GM12878 (cell line): ENCODE measurements around the gene SYCP3. TPM values are rescaled to one million over a fixed set of nuclear protein-coding genes. Genes with fewer than 3 reads are reported as not detected.

Experiments used
- ATAC-seq: fragments of 200-7000 bp; cut with Tn5 transposase; 3 replicates; pipeline ENCODE4 v1.9.1; 2020; ENCODE audit warnings: mild to moderate bottlenecking, moderate library complexity
- BruUV-seq: library from RNA; stranded (reverse); fragments of 400-500 nt; replicated peaks from 2 replicates; lab custom pipeline; 2021; lab: Mats Ljungman, UMichigan
- CTCF ChIA-PET: fragments of 300-600 bp; sonication (Branson Sonifier 250); formaldehyde crosslinking; extraction: SDS; loops from one replicate; lab custom pipeline; 2021; ENCODE audit warnings: inconsistent platforms; lab: Yijun Ruan, JAX
- POLR2A ChIA-PET: fragments of 350-600 bp; formaldehyde crosslinking; extraction: SDS; loops from one replicate; lab custom pipeline; 2021; ENCODE audit warnings: inconsistent platforms; lab: Charles Lee
- RAD21 ChIA-PET: fragments of 300-600 bp; sonication (Branson Sonifier 250); formaldehyde crosslinking; loops from one replicate; lab custom pipeline; 2023; ENCODE audit warnings: antibody characterized with exemption; ENCODE audit not compliant: unreplicated experiment; lab: Charles Lee
- SMC1A ChIA-PET: fragments of 300-600 bp; sonication (Branson Sonifier 250); formaldehyde crosslinking; loops from one replicate; lab custom pipeline; 2023; ENCODE audit not compliant: unreplicated experiment, uncharacterized antibody; lab: Charles Lee
- DNase-seq: peaks from one replicate; pipeline ENCODE4 v3.0.0-alpha.2; 2011; ENCODE audit warnings: low read depth, low spot score
- FAIRE-seq: peaks from 3 replicates; lab custom pipeline; 2011; peaks lifted over from hg19 to GRCh38; lab: Jason Lieb, UNC
- H2AFZ ChIP-seq: 2 replicates; pipeline ENCODE4 v1.6.0; 2011; ENCODE audit warnings: low read depth, low read length, control low read depth; ENCODE audit not compliant: control insufficient read depth
- H3K27ac ChIP-seq: 2 replicates; pipeline ENCODE4 v1.5.1; 2011; ENCODE audit warnings: control low read depth; ENCODE audit not compliant: control insufficient read depth, insufficient read depth
- H3K27me3 ChIP-seq, 2 experiments: replicated peaks in 1 of 2; 2 replicates each; pipeline versions ENCODE4 v1.6.0 to v1.6.1; 2011; ENCODE audit warnings: low read length in 1 of 2; ENCODE audit not compliant: control insufficient read depth in 2 of 2, insufficient read depth in 2 of 2
- H3K36me3 ChIP-seq, 2 experiments: 2 replicates each; pipeline ENCODE4 v1.5.1; 2011; ENCODE audit warnings: low read length in 1 of 2; ENCODE audit not compliant: control insufficient read depth in 2 of 2, insufficient read depth in 2 of 2
- H3K4me1 ChIP-seq: 2 replicates; pipeline ENCODE4 v1.6.1; 2011; ENCODE audit warnings: mild to moderate bottlenecking, low read length, moderate library complexity, mixed read lengths; ENCODE audit not compliant: control insufficient read depth, insufficient read depth
- H3K4me2 ChIP-seq: 2 replicates; pipeline ENCODE4 v1.6.0; 2011; ENCODE audit warnings: control low read depth; ENCODE audit not compliant: control insufficient read depth, insufficient read depth
- H3K4me3 ChIP-seq: fragments of 200-600 bp; sonication (generic); 2 replicates; pipeline ENCODE4 v1.5.1; 2016
- H3K79me2 ChIP-seq: 2 replicates; pipeline ENCODE4 v1.6.0; 2011; ENCODE audit warnings: low read length; ENCODE audit not compliant: control insufficient read depth, insufficient read depth
- H3K9ac ChIP-seq: 2 replicates; pipeline ENCODE4 v1.8.0; 2011; ENCODE audit warnings: low read length, control low read depth, mixed read lengths; ENCODE audit not compliant: control insufficient read depth, insufficient read depth
- H3K9me3 ChIP-seq: replicated peaks from 3 replicates; pipeline ENCODE4 v1.5.1; 2011; ENCODE audit warnings: mild to moderate bottlenecking, low read length; ENCODE audit not compliant: control insufficient read depth, insufficient read depth
- H4K20me1 ChIP-seq: 2 replicates; pipeline ENCODE4 v1.6.0; 2011; ENCODE audit not compliant: control insufficient read depth, insufficient read depth
- E2F4 ChIP-seq: IDR thresholded peaks from 2 replicates; pipeline ENCODE4 v1.6.1; 2012; ENCODE audit warnings: low read depth, low read length, improper control_type of control experiment
- PBX3 ChIP-seq: IDR thresholded peaks from 2 replicates; pipeline ENCODE4 v1.6.1; 2011; ENCODE audit warnings: mild to moderate bottlenecking, low read depth, low read length, moderate library complexity; ENCODE audit not compliant: insufficient replicate concordance
- RELB ChIP-seq: fragments of 450-650 bp; IDR thresholded peaks from 2 replicates; pipeline ENCODE4 v1.6.1; 2017; ENCODE audit warnings: low read depth, mild to moderate bottlenecking, moderate library complexity
- ZBED1 ChIP-seq: IDR thresholded peaks from 2 replicates; pipeline ENCODE4 v1.6.1; 2016; ENCODE audit warnings: borderline replicate concordance
- ZNF687 ChIP-seq: fragments of 450-650 bp; IDR thresholded peaks from 2 replicates; pipeline ENCODE4 v1.6.1; 2017; ENCODE audit warnings: mild to moderate bottlenecking, moderate library complexity
- in situ Hi-C: fragments of 300-500 bp; cut with MboI; formaldehyde crosslinking; loops from 9 replicates; pipeline ENCODE4 v1.14.3; 2018; ENCODE audit warnings: mixed read lengths
- intact Hi-C: fragments of 100-400 bp; cut with micrococcal nuclease; formaldehyde crosslinking; loops from one replicate; pipeline ENCODE4 v1.14.2; 2022; ENCODE audit not compliant: unreplicated experiment
- polyA plus RNA-seq, 11 experiments: library from polyadenylated mRNA; depleted of rRNA in 4 of 11; unstranded in 6 of 11; stranded (reverse) in 5 of 11; fragments of >200 nt; fragmentation: Nextera tagmentation in 4 of 11; fragmentation: Illumina TruSeq in 1 of 11; extraction: Ambion mirVana in 4 of 11; extraction: Trizol in 1 of 11; gene quantifications; 1 replicate in 1 of 11; 2 replicates in 10 of 11; pipeline versions ENCODE4 v1.2.1 to v1.2.3, GENCODE V29; 2011 to 2016; ENCODE audit warnings: inconsistent platforms in 2 of 11, missing spikeins in 2 of 11, low read depth in 1 of 11
- total RNA-seq, 4 experiments: library from RNA; depleted of rRNA in 3 of 4; stranded (reverse); fragments of >200 nt in 3 of 4; fragmentation: Illumina TruSeq in 1 of 4; extraction: Trizol in 1 of 4; gene quantifications; 2 replicates each; pipeline versions ENCODE4 v1.2.1 to v1.2.3, GENCODE V29; 2013 to 2021

SYCP3 gene
- total and polyA plus RNA-seq, 10 of the 15 experiments (the other 5 are each of a cell fraction or from before 2014, with no cell fraction given): 0.08 to 0.58 (median 0.21) TPM

GRCh38 chr12:101719566-101719965 is 19.7 kb downstream of the SYCP3 start:
- H3K27ac ChIP-seq: no peak overlapping the region
- TF ChIP-seq PBX3: no peak
- no peak for TF ChIP-seq ZBED1
- no peak for TF ChIP-seq RELB
- TF ChIP-seq ZNF687: no peak
- no peak for TF ChIP-seq E2F4
- in situ Hi-C loops: no loop called here
- no peaks in the 10 kb centered on the region; a peak in 1 of 4 replicates for H3K36me3 ChIP-seq
- H2AFZ ChIP-seq: no peak overlapping the region
- intact Hi-C loops: no loop called here
- CTCF ChIA-PET: interaction anchor here (1.3 kb wide), 1 partner anchor 11 kb away, joined by 3 read pairs; no protein-coding TSS in a partner anchor
- H3K4me1 ChIP-seq: no peaks in the 10 kb centered on the region
- no peaks in the 10 kb centered on the region for H3K9me3 ChIP-seq
- no peak overlapping the region for H3K4me2 ChIP-seq
- H4K20me1 ChIP-seq: no peaks in the 10 kb centered on the region
- SMC1A ChIA-PET: interaction anchor here (1.0 to 1.3 kb wide), 2 partner anchors 12 to 20 kb away, joined by 3 to 5 read pairs; no protein-coding TSS in a partner anchor
- DNase-seq (no peak), FAIRE-seq (no peak), ATAC-seq (no peak)
- no peaks in the 10 kb centered on the region for H3K27me3 ChIP-seq
- POLR2A ChIA-PET: no interaction called here
- RAD21 ChIA-PET: no interaction called here
- H3K9ac ChIP-seq: no peak overlapping the region
- BruUV-seq: no TSS peak
- H3K4me3 ChIP-seq: no peak overlapping the region
- H3K79me2 ChIP-seq: no peaks in the 10 kb centered on the region
